SJSA1 (cell line): ENCODE results near the gene ADCY9. TPM values are rescaled to one million over a fixed set of nuclear protein-coding genes. Genes with fewer than 3 reads are reported as not detected.
"Not testable (repeated sequence)": the region's sequence is repeated elsewhere in the genome, so short reads cannot be mapped to it uniquely, and the experiment has no call there.

Experiments
- DNase-seq, 2 experiments: peaks; one replicate each; pipeline ENCODE4 v3.0.0-alpha.2; 2015 to 2020; ENCODE audit warnings: low spot score in 2 of 2, low read depth in 1 of 2
- H3K27ac ChIP-seq: fragments of 250-450 bp; sonication (Bioruptor Pico); 2 replicates; pipeline ENCODE4 v1.5.1; 2020; ENCODE audit warnings: mild to moderate bottlenecking, moderate library complexity
- H3K27me3 ChIP-seq: fragments of 250-450 bp; sonication (Bioruptor Pico); replicated peaks from 2 replicates; pipeline ENCODE4 v1.5.1; 2020; ENCODE audit warnings: mild to moderate bottlenecking, moderate library complexity
- H3K36me3 ChIP-seq: fragments of 250-450 bp; sonication (Bioruptor Pico); 2 replicates; pipeline ENCODE4 v1.5.1; 2020; ENCODE audit warnings: mild to moderate bottlenecking
- H3K4me1 ChIP-seq: fragments of 250-450 bp; sonication (Bioruptor Pico); replicated peaks from 2 replicates; pipeline ENCODE4 v1.6.1; 2021; ENCODE audit warnings: mild to moderate bottlenecking
- H3K4me3 ChIP-seq: fragments of 250-450 bp; sonication (Bioruptor Pico); 2 replicates; pipeline ENCODE4 v1.5.1; 2020; ENCODE audit warnings: mild to moderate bottlenecking
- H3K9me3 ChIP-seq: fragments of 250-450 bp; sonication (Bioruptor Pico); replicated peaks from 2 replicates; pipeline ENCODE4 v1.5.1; 2020; ENCODE audit warnings: mild to moderate bottlenecking
- total RNA-seq: library from RNA; depleted of rRNA; stranded (reverse); fragments of >200 nt; shearing (Covaris generic); gene quantifications from 2 replicates; pipeline ENCODE4 v1.2.3, GENCODE V29; 2014; rRNA removed

Gene ADCY9
- total RNA-seq = 17.4 and 29.8 TPM in 2 replicates

GRCh38 chr16:4116325-4117249 lies at the start of gene ADCY9:
TSS of gene ADCY9 (minus strand) at chr16:4116442. CDS start at chr16:4115442, 1,000 bp downstream.
- Histone ChIP-seq H3K4me1 (peaks cover 44% of the 10 kb centered on the region), H3K36me3 (peaks cover 24% of the 10 kb centered on the region), H3K27me3 (no peaks in the 10 kb centered on the region), H3K27ac (peak within 1 kb of the TSS; percentile 75), H3K4me3 (peak within 1 kb of the TSS; percentile 73), H3K9me3 (no peaks in the 10 kb centered on the region)
- DNase-seq = peak; percentile 79 to 84

GRCh38 chr16:4160658-4161430 lies 44.6 kb upstream of the ADCY9 start:
- Histone ChIP-seq H3K9me3 (no peaks in the 10 kb centered on the region), H3K36me3 (no peaks in the 10 kb centered on the region), H3K4me1 (no peaks in the 10 kb centered on the region), H3K4me3 (no peak overlapping the region), H3K27me3 (no peaks in the 10 kb centered on the region), H3K27ac (no peak overlapping the region)
- no peak for DNase-seq

GRCh38 chr16:4159726-4160125 lies 43.5 kb upstream of the ADCY9 start:
- no peaks in the 10 kb centered on the region for H3K4me1 ChIP-seq
- DNase-seq = no peak
- no peaks in the 10 kb centered on the region for H3K36me3 ChIP-seq
- H3K9me3 ChIP-seq = no peaks in the 10 kb centered on the region
- no peak overlapping the region for H3K4me3 ChIP-seq
- H3K27me3 ChIP-seq = no peaks in the 10 kb centered on the region
- no peak overlapping the region for H3K27ac ChIP-seq

GRCh38 chr16:4158143-4159093 lies 42.2 kb upstream of the ADCY9 start:
- Histone ChIP-seq H3K4me3 (no peak overlapping the region), H3K9me3 (no peaks in the 10 kb centered on the region), H3K27me3 (no peaks in the 10 kb centered on the region), H3K27ac (no peak overlapping the region), H3K4me1 (no peaks in the 10 kb centered on the region), H3K36me3 (no peaks in the 10 kb centered on the region)
- no peak for DNase-seq

- Histone ChIP-seq H3K27me3 (no peaks in the 10 kb centered on the region), H3K4me1 (no peaks in the 10 kb centered on the region), H3K9me3 (no peaks in the 10 kb centered on the region), H3K36me3 (no peaks in the 10 kb centered on the region), H3K4me3 (no peak overlapping the region), H3K27ac (no peak overlapping the region)
- DNase-seq = no peak
Observed at GRCh38 chr16:4157376-4157825, 41.2 kb upstream of the ADCY9 start.

- DNase-seq, H3K27me3 ChIP-seq, H3K4me1 ChIP-seq, H3K27ac ChIP-seq, H3K36me3 ChIP-seq, H3K9me3 ChIP-seq, H3K4me3 ChIP-seq: not testable (repeated sequence)
Observed at GRCh38 chr16:4156503-4156902, 40.3 kb upstream of the ADCY9 start.

- not testable (repeated sequence) for H3K27ac ChIP-seq, H3K9me3 ChIP-seq, H3K36me3 ChIP-seq, H3K4me1 ChIP-seq, DNase-seq, H3K4me3 ChIP-seq, H3K27me3 ChIP-seq
Observed at GRCh38 chr16:4153364-4153763, 37.1 kb upstream of the ADCY9 start.

- Histone ChIP-seq H3K36me3 (no peaks in the 10 kb centered on the region), H3K27ac (no peak overlapping the region), H3K9me3 (no peaks in the 10 kb centered on the region), H3K4me3 (no peak overlapping the region), H3K27me3 (no peaks in the 10 kb centered on the region), H3K4me1 (no peaks in the 10 kb centered on the region)
- DNase-seq = no peak
Observed at GRCh38 chr16:4152267-4152666, 36.0 kb upstream of the ADCY9 start.

GRCh38 chr16:4147236-4147635 lies 31.0 kb upstream of the ADCY9 start:
- Histone ChIP-seq H3K4me3 (no peak overlapping the region), H3K27ac (no peak overlapping the region), H3K27me3 (no peaks in the 10 kb centered on the region), H3K4me1 (no peaks in the 10 kb centered on the region), H3K9me3 (no peaks in the 10 kb centered on the region), H3K36me3 (no peaks in the 10 kb centered on the region)
- DNase-seq = no peak

GRCh38 chr16:4142268-4142667 lies 26.0 kb upstream of the ADCY9 start:
- no peak overlapping the region for H3K27ac ChIP-seq
- no peaks in the 10 kb centered on the region for H3K9me3 ChIP-seq
- H3K4me1 ChIP-seq = peaks cover 5% of the 10 kb centered on the region; the same call in 1 of the 2 replicates
- no peaks in the 10 kb centered on the region for H3K36me3 ChIP-seq
- no peak overlapping the region for H3K4me3 ChIP-seq
- no peak for DNase-seq
- no peaks in the 10 kb centered on the region for H3K27me3 ChIP-seq

GRCh38 chr16:4141604-4142003 lies 25.4 kb upstream of the ADCY9 start:
- Histone ChIP-seq H3K9me3 (no peaks in the 10 kb centered on the region), H3K4me3 (no peak overlapping the region), H3K36me3 (no peaks in the 10 kb centered on the region), H3K27ac (no peak overlapping the region), H3K4me1 (peaks cover 5% of the 10 kb centered on the region), H3K27me3 (no peaks in the 10 kb centered on the region)
- no peak for DNase-seq

- H3K36me3 ChIP-seq = no peaks in the 10 kb centered on the region
- no peak for DNase-seq
- H3K4me1 ChIP-seq = peaks cover 9% of the 10 kb centered on the region
- H3K9me3 ChIP-seq = no peaks in the 10 kb centered on the region
- no peak overlapping the region; the same call in 1 of the 2 replicates for H3K27ac ChIP-seq
- no peaks in the 10 kb centered on the region for H3K27me3 ChIP-seq
- H3K4me3 ChIP-seq = no peak overlapping the region
Observed at GRCh38 chr16:4140652-4141051, 24.4 kb upstream of the ADCY9 start.

- Histone ChIP-seq H3K36me3 (no peaks in the 10 kb centered on the region), H3K4me1 (peaks cover 9% of the 10 kb centered on the region), H3K27ac (no peak overlapping the region), H3K27me3 (no peaks in the 10 kb centered on the region), H3K4me3 (no peak overlapping the region), H3K9me3 (no peaks in the 10 kb centered on the region)
- DNase-seq = no peak
Observed at GRCh38 chr16:4139968-4140367, 23.7 kb upstream of the ADCY9 start.
